ENCODE measurements around the gene XRCC5. TPM values are rescaled to one million over a fixed set of nuclear protein-coding genes. Genes with fewer than 3 reads are reported as not detected.

Gene XRCC5
- total RNA-seq, 1 donor from 2014 or later = 807 TPM

- Histone ChIP-seq H3F3A (ENCODE audit: low read depth) (peaks cover 33% of the 10 kb centered on the region), H2AFZ (replicated peaks) (no peak overlapping the region), H3K79me2 (ENCODE audit: low read depth) (peaks cover 80% of the 10 kb centered on the region), H3K9ac (no peak overlapping the region), H3K4me2 (no peak overlapping the region), H3K9me3 (ENCODE audit: low read depth) (no peaks in the 10 kb centered on the region), H3K36me3 (peaks cover 46% of the 10 kb centered on the region), H4K20me1 (ENCODE audit: low read depth) (peaks cover 59% of the 10 kb centered on the region), H3K4me1 (no peaks in the 10 kb centered on the region), H3K27ac (no peak overlapping the region), H3K27me3 (no peaks in the 10 kb centered on the region), H3K4me3 (no peak overlapping the region)
- Mint-ChIP-seq H3K9me3 (no peaks in the 10 kb centered on the region), H3K4me3 (no peak overlapping the region), H3K27ac (no peak overlapping the region), H3K4me1 (peaks cover 4% of the 10 kb centered on the region), H3K36me3 (peaks cover 59% of the 10 kb centered on the region), H3K27me3 (ENCODE audit: insufficient read depth, low read depth) (no peaks in the 10 kb centered on the region)
- no peak for DNase-seq (ENCODE audit: low spot score)
- no peak for TF ChIP-seq EZH2phosphoT487 (IDR thresholded peaks at IDR 0.05)
- no peak for TF ChIP-seq CTCF (IDR thresholded peaks at IDR 0.05)
- no peak for TF ChIP-seq EZH2 (IDR thresholded peaks at IDR 0.05)
These were observed 54.9 kb downstream of the XRCC5 start for GRCh38 chr2:216164087-216164486.

GRCh38 chr2:216164576-216164975, 55.4 kb downstream of the XRCC5 start:
- Histone ChIP-seq H3K9ac (no peak overlapping the region), H3K4me1 (no peaks in the 10 kb centered on the region), H3K4me2 (no peak overlapping the region), H2AFZ (replicated peaks) (no peak overlapping the region), H3F3A (ENCODE audit: low read depth) (peaks cover 34% of the 10 kb centered on the region), H3K79me2 (ENCODE audit: low read depth) (peaks cover 80% of the 10 kb centered on the region), H3K27me3 (no peaks in the 10 kb centered on the region), H3K4me3 (no peak overlapping the region), H3K9me3 (ENCODE audit: low read depth) (no peaks in the 10 kb centered on the region), H3K27ac (no peak overlapping the region), H4K20me1 (ENCODE audit: low read depth) (peaks cover 58% of the 10 kb centered on the region), H3K36me3 (peaks cover 48% of the 10 kb centered on the region)
- no peaks in the 10 kb centered on the region for H3K27me3 Mint-ChIP-seq (ENCODE audit: insufficient read depth, low read depth)
- peaks cover 60% of the 10 kb centered on the region for H3K36me3 Mint-ChIP-seq
- H3K27ac Mint-ChIP-seq = no peak overlapping the region
- no peaks in the 10 kb centered on the region for H3K9me3 Mint-ChIP-seq
- TF ChIP-seq EZH2 (IDR thresholded peaks at IDR 0.05) = no peak
- TF ChIP-seq EZH2phosphoT487 (IDR thresholded peaks at IDR 0.05) = no peak
- TF ChIP-seq CTCF (IDR thresholded peaks at IDR 0.05) = no peak
- no peak for DNase-seq (ENCODE audit: low spot score)
- H3K4me3 Mint-ChIP-seq = no peak overlapping the region
- peaks cover 3% of the 10 kb centered on the region for H3K4me1 Mint-ChIP-seq

GRCh38 chr2:216165711-216166110, 56.6 kb downstream of the XRCC5 start:
- H3K4me2 ChIP-seq = no peak overlapping the region
- H3K36me3 ChIP-seq = peaks cover 38% of the 10 kb centered on the region
- H3K27me3 ChIP-seq = no peaks in the 10 kb centered on the region
- H3K79me2 ChIP-seq (ENCODE audit: low read depth) = peaks cover 78% of the 10 kb centered on the region
- no peak overlapping the region for H3K27ac ChIP-seq
- peaks cover 68% of the 10 kb centered on the region for H3K36me3 Mint-ChIP-seq
- H3K9ac ChIP-seq = no peak overlapping the region
- H3K4me1 Mint-ChIP-seq = peaks cover 3% of the 10 kb centered on the region
- H3K4me1 ChIP-seq = no peaks in the 10 kb centered on the region
- no peaks in the 10 kb centered on the region for H3K9me3 Mint-ChIP-seq
- H3K9me3 ChIP-seq (ENCODE audit: low read depth) = no peaks in the 10 kb centered on the region
- H3K4me3 ChIP-seq = no peak overlapping the region
- DNase-seq (ENCODE audit: low spot score) = no peak
- peaks cover 54% of the 10 kb centered on the region for H4K20me1 ChIP-seq (ENCODE audit: low read depth)
- H3K27me3 Mint-ChIP-seq (ENCODE audit: insufficient read depth, low read depth) = no peaks in the 10 kb centered on the region
- H3K4me3 Mint-ChIP-seq = no peak overlapping the region
- H3F3A ChIP-seq (ENCODE audit: low read depth) = peaks cover 39% of the 10 kb centered on the region
- TF ChIP-seq EZH2 (IDR thresholded peaks at IDR 0.05) = no peak
- TF ChIP-seq CTCF (IDR thresholded peaks at IDR 0.05) = no peak
- no peak for TF ChIP-seq EZH2phosphoT487 (IDR thresholded peaks at IDR 0.05)
- H3K27ac Mint-ChIP-seq = no peak overlapping the region
- H2AFZ ChIP-seq (replicated peaks) = no peak overlapping the region

Data from neural progenitor cell (in vitro differentiated cells).